GM21576 (cell line): ENCODE measurements around the gene BCAS4.

Source experiments
- ATAC-seq: cut with Tn5 transposase; IDR thresholded peaks from one replicate; pipeline ENCODE4 v1.9.1; 2021; ENCODE audit warnings: mild to moderate bottlenecking, moderate library complexity; ENCODE audit not compliant: unreplicated experiment

BCAS4 gene

DNA sequence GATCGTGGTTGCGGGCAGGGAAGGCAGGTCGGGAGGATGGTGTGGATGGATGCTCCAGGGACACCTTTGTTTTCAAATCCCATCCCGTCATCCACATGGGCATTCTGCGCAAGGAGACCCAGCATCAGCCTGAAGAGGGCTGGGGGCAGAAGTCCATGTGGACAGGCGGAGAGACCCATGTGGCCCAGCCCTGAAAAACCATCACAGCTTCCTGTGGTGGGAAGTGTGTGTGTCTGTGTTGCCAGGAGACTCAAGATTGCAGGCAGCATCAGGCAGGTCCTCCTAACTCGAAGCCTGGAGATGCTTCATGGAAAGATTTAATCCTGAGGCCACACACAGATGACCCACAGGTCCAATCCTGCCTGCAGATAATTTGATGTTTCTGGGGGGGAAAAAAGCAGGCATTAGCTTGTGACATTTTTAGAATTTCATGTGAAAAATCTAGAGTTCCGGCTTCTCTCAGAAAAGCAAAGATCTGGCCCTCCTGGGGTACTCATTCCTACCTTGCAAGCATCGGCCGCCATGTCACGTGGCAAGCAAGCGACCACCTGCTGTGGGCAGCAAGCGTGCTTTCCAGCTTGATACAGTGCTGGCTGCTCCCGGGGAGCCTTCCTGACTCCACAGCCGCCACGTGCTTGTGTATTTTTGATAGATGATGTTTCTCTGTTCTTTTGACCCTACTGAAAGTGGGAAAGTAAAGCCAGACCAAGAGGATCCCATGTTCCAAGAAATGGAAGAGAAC, 25.8 kb downstream of the BCAS4 start:
- ATAC-seq = no peak

DNA sequence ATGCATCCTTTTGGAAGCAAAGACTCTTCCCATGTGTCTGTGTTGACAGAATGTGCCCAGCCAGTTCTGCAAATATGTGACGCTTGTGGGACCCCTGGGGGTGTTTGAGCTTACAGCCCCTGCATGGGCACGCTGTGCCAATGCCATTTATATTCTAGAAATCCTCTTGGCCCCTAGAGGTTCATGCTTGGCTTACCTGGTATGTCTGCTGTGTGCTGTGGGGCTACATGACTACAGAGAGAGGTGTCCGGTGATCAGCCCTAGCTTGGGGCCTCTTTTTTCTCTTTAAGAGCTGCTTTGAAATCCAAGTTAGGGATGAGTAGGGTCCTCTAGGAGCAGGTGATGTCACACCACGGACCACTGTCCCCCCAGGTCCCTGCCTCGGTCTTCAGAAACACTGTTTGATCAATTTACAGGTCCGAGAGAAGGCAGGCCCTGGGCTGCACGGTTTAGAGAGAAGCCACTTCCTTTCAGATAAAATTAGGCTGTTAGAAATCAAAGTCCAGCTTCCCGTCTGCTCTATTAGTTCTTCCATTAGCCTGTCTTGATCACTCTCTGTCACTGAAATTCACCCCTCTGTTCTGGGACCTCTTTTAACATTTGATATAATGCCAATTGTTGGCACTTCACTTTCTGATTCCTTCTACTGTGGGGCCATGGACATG, 26.5 kb downstream of the BCAS4 start:
- no peak for ATAC-seq

DNA sequence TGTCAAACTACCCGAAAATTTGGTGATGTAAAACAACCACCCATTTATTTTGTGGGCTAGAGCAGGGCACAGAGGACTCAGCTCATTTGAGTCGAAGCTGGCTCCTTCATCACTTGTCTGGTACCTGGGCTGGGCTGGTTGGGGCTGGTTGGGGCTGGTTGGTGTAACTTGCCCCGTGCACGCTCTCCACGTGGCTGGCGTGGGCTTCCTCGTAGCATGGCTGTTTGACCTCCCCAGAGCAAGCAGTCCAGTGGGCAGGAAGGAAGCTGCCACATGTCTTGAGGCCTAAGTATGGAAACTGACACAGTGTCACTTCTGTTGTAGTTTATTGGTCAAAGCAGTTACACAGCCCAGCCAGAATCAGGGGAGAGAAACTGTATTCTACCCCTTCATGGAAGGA, 27.1 kb downstream of the BCAS4 start:
- no peak for ATAC-seq

DNA sequence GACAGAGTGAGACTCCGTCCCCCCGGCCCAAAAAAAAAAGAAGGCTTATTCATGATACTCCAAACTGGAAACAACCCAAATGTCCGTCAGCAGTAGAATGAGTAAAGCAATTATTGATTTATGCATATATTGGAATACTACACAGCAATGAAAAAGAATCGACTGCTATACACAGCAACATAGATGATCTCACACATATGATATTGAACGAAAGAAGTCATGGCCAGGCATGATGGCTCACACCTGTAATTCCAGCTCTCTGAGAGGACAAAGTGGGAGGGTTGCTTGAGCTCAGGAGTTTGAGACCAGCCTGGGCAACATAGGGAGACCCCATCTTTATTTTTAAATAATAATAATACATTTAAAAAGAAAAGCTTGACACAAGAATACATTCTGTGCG, 28.5 kb downstream of the BCAS4 start:
- ATAC-seq = no peak

DNA sequence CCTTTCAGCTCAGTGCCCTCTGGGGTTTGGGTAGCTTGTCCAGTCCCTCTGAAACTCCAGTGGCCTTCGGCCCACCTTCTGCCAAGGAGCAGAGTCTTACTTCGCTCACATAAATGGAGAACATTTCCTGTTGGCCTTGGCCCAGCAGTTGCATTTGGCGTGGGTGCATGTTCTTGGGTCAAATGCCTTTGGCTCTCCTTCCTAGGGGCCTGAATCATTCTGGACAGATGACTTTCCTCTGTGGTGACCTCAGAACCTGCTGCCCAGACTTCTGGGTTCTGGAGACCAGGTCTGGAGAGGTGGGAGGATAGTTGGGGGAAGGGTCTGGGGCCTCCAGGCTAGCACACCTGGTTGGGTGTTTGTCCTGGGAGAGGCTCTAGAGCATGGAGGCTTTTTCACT, 29.3 kb downstream of the BCAS4 start:
- ATAC-seq = no peak

DNA sequence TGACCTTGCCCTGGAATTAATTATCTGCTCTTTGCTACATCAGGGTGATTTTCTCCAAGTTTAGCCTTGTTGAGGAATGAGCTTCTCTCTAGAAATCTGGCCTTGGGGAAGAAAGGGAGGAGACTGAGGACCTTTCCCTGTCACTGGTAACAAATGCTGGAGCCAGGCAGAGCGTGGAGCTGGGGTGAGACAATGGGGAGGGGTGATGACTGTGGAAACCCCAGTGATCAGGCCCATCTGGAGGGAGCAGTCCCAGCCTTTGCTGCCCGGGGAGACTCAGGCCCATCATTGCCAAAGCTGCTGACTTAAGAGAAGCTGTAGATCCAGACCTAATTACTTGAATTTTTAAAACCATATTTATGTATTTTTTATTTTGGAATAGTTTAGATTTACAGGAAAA, 31.3 kb downstream of the BCAS4 start:
- no peak for ATAC-seq

DNA sequence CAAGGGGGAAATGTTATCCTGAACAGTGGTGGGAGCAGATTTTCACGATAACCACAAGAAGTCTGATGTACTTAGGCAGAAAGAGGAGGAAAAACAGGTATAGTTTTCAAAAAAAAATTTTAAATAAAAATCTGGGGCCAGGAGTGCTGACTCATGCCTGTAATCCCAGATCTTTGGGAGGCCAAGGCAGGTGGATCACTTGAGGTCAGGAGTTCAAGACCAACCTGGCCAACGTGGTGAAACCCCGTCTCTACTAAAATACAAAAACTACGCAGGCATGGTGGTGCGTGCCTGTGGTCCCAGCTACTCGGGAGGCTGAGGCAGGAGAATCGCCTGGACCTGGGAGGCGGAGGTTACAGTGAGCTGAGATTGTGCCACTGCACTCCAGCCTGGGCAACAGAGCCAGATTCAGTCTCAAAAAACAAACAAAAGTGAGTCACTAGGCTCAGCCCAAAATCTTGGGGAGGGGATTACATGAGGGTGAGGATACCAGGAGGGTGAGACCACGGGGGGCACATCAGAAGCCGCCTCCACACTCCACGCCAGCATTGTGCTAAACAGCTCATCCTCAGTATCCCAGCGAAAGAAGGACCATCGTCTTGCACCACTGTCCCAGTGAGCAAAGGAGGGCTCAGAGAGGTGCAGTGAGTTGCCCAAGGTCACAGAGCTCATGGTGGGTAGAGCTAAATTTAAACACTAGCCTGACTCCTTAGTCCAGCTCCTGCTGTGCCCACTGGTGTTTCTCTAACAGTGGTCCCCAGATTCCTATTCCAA, 33.7 kb downstream of the BCAS4 start:
- ATAC-seq = no peak

DNA sequence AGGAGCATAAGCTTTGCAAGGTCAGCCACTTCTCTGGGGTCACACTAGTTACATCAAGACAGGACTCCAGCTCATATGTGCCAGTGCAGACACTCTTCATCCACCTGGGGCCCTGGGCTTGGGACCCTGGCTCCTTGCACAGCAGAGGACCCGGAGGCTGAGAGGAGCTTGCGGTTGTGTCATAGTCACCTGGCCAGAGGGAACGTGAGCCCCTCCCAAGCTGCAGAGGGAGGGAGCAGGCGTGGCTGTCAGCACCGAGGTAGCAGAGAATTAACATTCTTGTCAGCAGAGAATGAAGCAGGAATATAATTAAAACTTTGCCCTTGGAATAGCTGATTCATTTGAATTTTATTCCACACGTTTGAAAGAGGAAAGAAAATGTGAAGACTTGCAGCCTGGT, 36.8 kb downstream of the BCAS4 start:
- no peak for ATAC-seq

DNA sequence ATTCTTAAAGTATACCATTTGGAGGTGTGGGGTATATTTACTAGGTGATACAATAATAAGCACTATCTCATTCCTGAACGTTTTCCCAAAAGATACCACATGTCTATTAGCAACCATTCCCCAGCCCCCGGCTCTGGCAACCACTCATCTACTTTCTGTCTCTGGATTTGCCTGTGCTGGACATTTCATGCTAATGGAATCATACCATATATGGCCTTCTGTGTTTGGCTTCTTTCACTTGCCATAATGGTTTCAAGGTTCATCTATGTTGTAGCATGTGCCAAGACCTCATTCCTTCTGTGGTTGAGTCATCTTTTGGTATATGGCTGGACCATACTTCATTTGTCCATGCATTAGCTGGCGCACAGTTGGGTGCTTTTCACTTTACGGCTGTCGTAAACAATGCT, 39.7 kb downstream of the BCAS4 start:
- ATAC-seq = no peak

DNA sequence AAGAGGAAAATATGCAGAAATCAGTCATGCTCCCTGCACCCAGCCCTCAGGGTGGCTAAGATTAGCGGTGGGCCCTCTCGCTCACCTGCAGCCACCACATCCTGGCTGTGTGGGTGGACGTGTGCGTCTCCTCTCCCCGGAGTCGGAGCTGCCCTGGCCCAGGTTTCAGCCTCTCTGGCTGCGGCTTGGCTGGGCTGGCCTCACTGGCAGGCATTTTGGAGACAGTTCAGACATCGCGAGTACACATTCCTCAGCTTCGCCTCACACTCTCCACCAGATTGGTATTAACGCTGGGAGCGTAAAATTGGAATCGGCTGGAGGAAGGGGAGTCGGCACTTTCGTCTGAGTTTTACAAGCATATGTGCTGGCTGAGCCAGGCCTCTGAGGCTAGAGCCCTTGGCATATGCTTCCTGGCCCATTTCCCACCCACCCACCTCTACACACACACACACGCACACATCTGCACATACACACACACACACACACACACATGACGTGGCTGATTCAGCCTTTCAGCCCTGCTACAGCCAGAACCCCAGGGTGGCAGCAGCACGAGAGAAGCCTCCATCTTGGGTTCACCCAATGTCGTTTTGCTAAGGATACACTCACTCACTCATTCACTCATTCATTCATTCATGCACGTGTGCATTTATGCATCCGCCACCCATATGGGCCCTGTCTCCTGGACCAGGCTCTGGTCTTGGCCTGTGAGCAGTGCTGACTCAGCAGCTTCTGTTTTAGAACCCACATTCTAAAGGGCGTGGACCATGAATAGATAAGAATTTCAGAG, 42.9 kb downstream of the BCAS4 start:
- no peak for ATAC-seq

DNA sequence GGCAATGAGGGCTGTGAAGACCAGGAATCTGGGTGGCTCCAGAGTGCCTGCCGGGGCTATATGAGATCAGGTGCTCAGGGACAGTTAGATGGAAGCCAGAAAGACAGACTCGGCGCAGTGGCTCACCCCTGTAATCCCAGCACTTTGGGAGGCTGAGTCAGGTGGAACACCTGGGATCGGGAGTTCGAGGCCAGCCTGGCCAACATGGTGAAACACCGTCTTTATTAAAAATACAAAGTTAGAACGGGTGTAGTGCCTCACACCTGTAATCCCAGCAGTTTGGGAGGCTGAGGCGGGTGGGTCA, 43.4 kb downstream of the BCAS4 start:
- ATAC-seq = no peak

DNA sequence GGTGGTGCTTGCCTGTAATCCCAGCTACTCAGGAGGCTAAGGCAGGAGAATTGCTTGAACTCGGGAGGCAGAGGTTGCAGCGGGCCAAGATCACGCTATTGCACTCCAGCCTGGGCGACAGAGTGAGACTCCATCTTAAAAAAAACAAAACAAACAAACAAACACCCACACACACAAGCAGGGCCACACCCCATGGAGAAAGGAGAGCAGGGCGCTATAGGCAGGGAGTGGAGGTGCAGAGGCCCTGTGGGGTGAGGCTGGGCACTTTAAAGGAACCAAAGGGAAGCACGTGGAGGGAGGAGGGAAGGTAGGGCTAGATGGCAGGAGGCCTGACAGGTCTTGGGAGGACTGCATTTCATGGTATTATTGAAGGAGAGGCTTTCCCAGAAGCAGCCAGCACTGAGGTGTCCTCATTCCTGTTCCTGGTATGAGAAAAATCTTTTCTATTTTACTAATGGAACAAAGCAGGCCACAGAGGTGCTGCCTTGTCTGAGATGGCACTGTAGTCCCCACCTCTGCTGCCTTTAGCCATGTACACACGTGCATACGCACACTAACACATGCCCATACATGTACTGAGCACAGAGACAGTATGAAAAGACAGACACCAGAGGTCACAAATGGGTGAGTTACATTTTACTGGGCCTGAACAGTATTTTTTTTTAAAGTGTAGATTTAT, 44.0 kb downstream of the BCAS4 start:
- ATAC-seq = no peak

DNA sequence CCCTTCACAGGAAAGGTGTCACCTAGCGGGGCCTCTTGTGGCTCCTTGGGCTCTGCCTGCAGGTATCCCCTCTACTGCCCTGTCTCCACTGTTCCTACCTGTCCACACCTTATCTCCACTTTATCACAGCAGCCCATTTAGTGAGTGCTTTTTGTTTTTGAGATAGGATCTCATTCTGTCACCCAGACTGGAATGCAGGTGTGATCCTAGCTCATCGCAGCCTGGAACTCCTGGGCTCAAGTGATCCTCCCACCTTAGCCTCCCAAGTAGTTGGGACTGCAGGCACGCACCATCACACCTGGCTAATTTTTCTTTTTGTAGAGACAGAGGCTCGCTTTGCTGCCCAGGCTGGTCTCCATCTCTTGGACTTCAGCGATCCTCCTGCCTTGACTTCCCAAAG, 48.0 kb downstream of the BCAS4 start:
- ATAC-seq = no peak

DNA sequence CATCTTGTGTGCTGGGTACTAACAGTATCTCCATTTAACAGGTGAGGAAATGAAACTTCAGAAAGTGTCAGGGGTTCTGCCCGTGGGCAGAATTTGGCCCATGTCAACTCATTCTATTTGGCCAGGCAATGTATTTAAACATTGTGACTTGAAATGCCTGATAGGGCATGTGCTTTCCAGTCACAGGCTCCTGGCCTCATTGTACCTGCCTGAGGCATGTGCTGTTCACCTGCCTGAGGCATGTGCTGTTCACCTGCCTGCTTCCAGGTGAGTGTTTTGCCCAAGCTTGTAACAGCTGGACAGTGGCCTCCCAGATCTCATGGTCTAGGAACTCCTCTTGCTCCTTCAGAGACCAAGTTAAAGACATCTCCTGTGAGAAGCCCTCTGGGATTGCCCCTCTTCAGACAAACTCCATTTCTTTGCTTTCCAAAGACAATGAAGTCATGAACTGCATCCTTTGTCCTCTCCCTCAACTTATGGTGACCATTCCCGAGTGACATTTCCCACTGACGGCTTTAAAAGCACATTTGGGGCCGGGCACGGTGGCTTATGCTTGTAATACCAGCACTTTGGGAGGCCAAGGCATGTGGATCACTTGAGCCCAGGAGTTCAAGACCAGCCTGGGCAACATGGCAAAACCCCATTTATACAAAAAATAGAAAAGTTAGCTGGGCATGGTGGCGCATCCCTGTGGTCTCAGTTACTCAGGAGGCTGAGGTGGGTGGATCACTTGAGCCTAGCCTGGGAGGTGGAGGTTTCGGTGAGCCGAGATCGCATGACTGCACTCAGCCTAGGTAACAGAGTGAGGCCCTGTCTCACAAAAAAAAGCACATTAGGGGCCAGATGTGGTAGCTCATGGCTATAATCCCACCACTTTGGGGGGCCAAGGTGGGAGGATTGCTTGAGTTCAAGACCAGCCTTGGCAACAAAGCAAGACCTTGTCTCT, 48.7 kb downstream of the BCAS4 start:
- ATAC-seq = no peak

DNA sequence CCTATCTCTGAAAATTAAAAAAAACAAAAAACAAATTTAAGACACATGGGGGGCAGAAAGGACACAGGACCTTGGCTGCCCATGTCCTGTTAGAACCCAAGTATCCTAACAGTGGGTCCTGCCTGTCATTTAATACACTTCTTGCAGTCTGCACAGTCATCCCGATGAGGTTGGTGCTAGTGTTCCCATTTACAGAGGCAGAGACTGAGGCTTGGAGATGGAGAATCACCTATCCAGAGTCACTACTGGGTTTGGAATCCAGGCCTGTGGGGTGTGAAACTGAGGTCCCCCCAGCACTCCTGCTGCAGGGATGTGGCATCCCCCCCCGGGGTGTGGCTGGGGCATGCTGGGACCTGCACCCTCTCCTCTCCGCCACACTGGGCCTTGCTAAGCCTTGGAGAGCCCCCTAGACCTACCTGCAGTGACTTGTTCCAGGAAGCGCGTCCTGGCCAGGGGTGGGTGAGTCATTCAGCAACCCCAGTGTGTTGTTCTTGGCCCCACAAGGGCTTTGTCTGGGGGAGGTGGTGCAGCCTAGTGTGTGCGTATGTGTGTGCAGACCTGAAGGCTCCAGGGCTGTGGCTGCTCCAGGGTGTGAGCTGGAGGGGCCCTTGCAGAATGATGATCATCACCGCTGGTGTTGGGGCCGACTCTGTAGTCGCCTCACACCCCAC, 49.7 kb downstream of the BCAS4 start:
- ATAC-seq = peak; percentile 78

DNA sequence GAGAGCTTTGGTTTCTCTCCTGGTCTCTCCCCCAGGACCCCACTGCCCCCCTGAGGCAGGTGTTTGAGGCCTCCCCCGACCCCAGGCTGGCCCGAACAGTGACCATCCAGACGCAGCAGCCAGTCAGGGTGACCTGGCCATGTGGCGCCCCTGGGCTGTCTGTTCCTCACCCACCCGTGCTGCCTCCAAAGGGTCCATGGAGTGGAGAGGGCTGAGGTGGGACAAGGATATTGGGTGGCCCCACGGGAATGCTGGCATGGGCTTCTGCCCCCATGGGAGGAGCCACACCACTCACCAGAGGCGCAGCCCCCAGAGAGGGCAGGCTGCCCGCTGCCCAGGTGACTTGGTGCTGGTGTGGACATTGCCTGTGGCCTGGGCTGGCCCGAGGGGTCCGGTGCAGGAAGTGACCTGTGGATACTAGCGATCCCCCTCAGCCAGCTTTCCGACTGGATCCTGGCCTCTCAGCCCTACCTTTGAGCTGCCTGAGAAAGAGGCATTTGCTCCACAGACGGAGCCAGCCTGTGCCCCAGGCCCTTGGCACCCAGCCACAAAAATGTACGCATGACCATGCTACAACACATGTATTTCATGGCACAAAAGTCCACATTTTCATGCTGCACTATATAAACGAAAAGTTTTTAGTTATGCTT, 50.8 kb downstream of the BCAS4 start:
- ATAC-seq = no peak

DNA sequence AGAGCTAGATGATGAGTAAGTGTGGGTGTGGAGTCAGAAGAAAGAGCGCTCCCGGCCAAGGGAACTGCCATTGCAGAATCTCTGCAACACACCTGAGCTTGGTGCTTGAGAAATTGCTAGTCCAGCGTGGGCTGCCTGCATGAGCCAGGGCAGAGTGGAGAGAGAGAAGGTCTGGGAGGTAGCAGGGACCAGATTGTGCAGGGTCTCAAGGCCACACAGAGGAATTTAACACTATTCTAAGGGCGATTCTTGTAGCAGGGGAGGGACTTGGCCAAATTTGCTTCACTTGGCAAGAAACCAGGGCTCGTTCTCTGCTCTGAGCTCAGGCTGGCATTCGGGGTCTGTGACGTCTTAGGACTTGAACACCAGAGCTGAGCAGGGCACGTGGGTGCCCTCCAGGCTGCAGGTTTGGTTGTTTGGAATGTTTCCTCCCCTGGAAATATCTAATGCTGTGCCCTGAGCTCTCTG, 53.5 kb downstream of the BCAS4 start:
- peak; percentile 6 for ATAC-seq

DNA sequence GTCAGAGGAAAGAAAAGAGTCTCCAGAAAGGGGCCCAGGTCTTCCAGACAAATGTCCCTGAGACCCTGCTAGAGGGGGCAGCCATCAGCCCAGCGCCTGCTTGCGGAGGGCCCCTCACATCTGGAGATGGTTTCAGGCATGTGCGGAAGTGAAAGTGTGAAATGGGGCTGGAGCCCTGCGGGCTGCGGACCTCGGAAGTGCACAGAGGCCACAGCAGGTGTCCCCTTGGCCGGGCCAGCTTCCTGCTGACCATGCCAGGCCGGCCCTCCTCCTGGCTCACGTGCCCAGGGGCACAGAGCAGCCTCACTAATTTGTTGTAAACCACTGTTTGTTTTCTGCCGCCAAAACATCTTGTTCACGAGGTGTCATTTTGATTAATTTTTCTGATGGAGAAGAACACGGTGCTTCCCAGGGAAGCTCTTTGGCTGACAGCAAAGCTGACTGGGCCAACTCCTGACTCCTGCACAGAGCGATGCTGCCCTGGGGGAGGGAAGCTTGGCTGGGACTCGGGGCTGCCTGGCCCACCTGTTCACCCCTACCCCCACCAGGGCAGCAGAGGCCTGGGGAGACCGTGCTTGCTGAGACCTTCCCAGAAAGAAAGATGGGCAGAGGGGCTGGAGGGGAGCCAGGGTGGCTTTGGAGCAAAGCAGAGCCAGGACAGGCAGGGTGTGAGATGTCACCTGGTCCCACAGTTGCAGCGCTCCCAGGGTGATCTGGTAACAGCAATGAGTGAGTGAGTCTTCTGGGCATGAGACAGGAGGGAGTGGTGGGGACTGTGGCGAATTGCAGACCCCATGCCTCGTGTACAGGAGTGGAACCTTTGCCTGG, 54.2 kb downstream of the BCAS4 start:
- ATAC-seq = peak; percentile 50
